K562 (cell line): Measurements from ENCODE around the gene SLC4A3.

Experiments used
- HDAC6 ChIP-seq: IDR thresholded peaks from 2 replicates; pipeline ENCODE4 v1.6.1; 2012; ENCODE audit warnings: low read depth, mild to moderate bottlenecking, control low read depth, inconsistent platforms, low read length, moderate library complexity
- HINFP ChIP-seq: fragments of 450-650 bp; conservative IDR thresholded peaks from 2 replicates; pipeline ENCODE4 v1.6.1; 2016; ENCODE audit warnings: missing genetic modification characterization, low read depth, mild to moderate bottlenecking, control low read depth, missing compliant biosample characterization
- MTA3 ChIP-seq: fragments of 450-650 bp; formaldehyde crosslinking; IDR thresholded peaks from 2 replicates; pipeline ENCODE4 v1.6.1; 2017; ENCODE audit warnings: mild to moderate bottlenecking, borderline replicate concordance
- MXI1 ChIP-seq: IDR thresholded peaks from 2 replicates; pipeline ENCODE4 v1.6.1; 2011; ENCODE audit warnings: low read depth, mild to moderate bottlenecking, improper control_type of control experiment, low read length
- NBN ChIP-seq: fragments of 450-650 bp; IDR thresholded peaks from 2 replicates; pipeline ENCODE4 v1.6.1; 2016; ENCODE audit warnings: low read depth, mild to moderate bottlenecking
- PBX2 ChIP-seq, 2 experiments: IDR thresholded peaks in 1 of 2; conservative IDR thresholded peaks in 1 of 2; 2 replicates each; pipeline ENCODE4 v1.6.1; 2016; ENCODE audit warnings: low read depth in 2 of 2, mild to moderate bottlenecking in 1 of 2, missing compliant biosample characterization in 1 of 2, missing genetic modification characterization in 1 of 2, moderate library complexity in 1 of 2
- PRPF4 ChIP-seq: fragments of 200-400 bp; formaldehyde crosslinking; IDR thresholded peaks from one replicate; pipeline ENCODE4 v1.6.1; 2017; ENCODE audit warnings: low read length, low read depth, mild to moderate bottlenecking; ENCODE audit not compliant: insufficient read depth, poor library complexity, severe bottlenecking
- THAP12 ChIP-seq: fragments of 250-450 bp; sonication (Bioruptor Pico); IDR thresholded peaks from 2 replicates; pipeline ENCODE4 v1.9.0; 2021; ENCODE audit warnings: mild to moderate bottlenecking, inconsistent platforms
- XRCC5 ChIP-seq: fragments of 200-400 bp; formaldehyde crosslinking; IDR thresholded peaks from 2 replicates; pipeline ENCODE4 v1.6.1; 2017; ENCODE audit warnings: low read depth, mild to moderate bottlenecking, low read length
- ZC3H4 ChIP-seq: sonication (generic); formaldehyde crosslinking; IDR thresholded peaks from 2 replicates; pipeline ENCODE4 v1.9.0; 2021; ENCODE audit warnings: missing genetic modification reagents, borderline replicate concordance
- ZKSCAN1 ChIP-seq: fragments of 150-350 bp; IDR thresholded peaks from 2 replicates; pipeline ENCODE4 v1.6.1; 2016; ENCODE audit warnings: low read depth, low read length
- TF ChIP-seq, protein P1 (sequence below), 3 experiments: IDR thresholded peaks in 2 of 3; conservative IDR thresholded peaks in 1 of 3; 2 replicates each; pipeline ENCODE4 v1.5.1; 2011 to 2012; ENCODE audit warnings: low read length in 3 of 3, mild to moderate bottlenecking in 3 of 3, control low read depth in 2 of 3, improper control_type of control experiment in 1 of 3, inconsistent platforms in 1 of 3, low read depth in 1 of 3, mixed read lengths in 1 of 3, moderate library complexity in 1 of 3; ENCODE audit not compliant: insufficient read depth in 2 of 3
- TF ChIP-seq, protein P2 (sequence below): fragments of 250-450 bp; sonication (Bioruptor Pico); IDR thresholded peaks from 2 replicates; pipeline ENCODE4 v1.4.0; 2020; ENCODE audit warnings: mild to moderate bottlenecking, moderate library complexity

DNA sequence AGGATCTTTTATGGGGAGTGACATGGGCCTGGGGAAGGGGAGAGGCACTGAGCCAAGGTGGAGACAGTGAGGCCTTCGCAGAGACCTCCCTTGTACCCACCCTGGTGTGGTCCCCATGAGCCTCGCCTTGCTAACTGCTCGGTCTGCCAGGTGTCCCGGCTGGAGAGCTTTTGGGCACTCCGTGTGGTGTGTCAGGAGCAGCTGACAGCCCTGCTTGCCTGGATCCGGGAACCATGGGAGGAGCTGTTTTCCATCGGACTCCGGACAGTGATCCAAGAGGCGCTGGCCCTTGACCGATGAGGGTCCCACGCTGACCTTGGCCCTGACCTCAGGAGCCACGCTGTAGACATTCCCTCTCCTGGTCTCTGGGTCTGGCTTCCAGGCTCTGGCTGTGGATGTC lies 11.5 kb upstream of the SLC4A3 start:
- TF ChIP-seq PRPF4: no peak
- no peak for TF ChIP-seq HINFP (tag)
- TF ChIP-seq HDAC6: no peak
- TF ChIP-seq XRCC5: no peak
- no peak for TF ChIP-seq MTA3
- no peak for TF ChIP-seq MXI1
- TF ChIP-seq, protein P1, sequence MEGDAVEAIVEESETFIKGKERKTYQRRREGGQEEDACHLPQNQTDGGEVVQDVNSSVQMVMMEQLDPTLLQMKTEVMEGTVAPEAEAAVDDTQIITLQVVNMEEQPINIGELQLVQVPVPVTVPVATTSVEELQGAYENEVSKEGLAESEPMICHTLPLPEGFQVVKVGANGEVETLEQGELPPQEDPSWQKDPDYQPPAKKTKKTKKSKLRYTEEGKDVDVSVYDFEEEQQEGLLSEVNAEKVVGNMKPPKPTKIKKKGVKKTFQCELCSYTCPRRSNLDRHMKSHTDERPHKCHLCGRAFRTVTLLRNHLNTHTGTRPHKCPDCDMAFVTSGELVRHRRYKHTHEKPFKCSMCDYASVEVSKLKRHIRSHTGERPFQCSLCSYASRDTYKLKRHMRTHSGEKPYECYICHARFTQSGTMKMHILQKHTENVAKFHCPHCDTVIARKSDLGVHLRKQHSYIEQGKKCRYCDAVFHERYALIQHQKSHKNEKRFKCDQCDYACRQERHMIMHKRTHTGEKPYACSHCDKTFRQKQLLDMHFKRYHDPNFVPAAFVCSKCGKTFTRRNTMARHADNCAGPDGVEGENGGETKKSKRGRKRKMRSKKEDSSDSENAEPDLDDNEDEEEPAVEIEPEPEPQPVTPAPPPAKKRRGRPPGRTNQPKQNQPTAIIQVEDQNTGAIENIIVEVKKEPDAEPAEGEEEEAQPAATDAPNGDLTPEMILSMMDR (IDR thresholded peaks at IDR 0.05 in 2 of 3, conservative IDR thresholded peaks at IDR 0.05 in 1 of 3; ENCODE audit: insufficient read depth in 2 of 3, low read depth in 1 of 3, low read length in 3 of 3): no peak
- TF ChIP-seq THAP12 (CRISPR knock-in tag): no peak
- TF ChIP-seq, protein P2, sequence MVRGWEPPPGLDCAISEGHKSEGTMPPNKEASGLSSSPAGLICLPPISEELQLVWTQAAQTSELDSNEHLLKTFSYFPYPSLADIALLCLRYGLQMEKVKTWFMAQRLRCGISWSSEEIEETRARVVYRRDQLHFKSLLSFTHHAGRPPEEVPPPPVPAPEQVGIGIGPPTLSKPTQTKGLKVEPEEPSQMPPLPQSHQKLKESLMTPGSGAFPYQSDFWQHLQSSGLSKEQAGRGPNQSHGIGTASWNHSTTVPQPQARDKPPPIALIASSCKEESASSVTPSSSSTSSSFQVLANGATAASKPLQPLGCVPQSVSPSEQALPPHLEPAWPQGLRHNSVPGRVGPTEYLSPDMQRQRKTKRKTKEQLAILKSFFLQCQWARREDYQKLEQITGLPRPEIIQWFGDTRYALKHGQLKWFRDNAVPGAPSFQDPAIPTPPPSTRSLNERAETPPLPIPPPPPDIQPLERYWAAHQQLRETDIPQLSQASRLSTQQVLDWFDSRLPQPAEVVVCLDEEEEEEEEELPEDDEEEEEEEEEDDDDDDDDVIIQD (CRISPR knock-in tag): no peak
- no peak for TF ChIP-seq PBX2 (CRISPR knock-in tag; IDR thresholded peaks at IDR 0.05; ENCODE audit: low read depth)
- no peak for TF ChIP-seq PBX2 (tag; conservative IDR thresholded peaks at IDR 0.05; ENCODE audit: low read depth)
- TF ChIP-seq NBN: no peak
- TF ChIP-seq ZC3H4: no peak
- no peak for TF ChIP-seq ZKSCAN1
